Measurements from ENCODE around the gene RHOBTB1.

DNA sequence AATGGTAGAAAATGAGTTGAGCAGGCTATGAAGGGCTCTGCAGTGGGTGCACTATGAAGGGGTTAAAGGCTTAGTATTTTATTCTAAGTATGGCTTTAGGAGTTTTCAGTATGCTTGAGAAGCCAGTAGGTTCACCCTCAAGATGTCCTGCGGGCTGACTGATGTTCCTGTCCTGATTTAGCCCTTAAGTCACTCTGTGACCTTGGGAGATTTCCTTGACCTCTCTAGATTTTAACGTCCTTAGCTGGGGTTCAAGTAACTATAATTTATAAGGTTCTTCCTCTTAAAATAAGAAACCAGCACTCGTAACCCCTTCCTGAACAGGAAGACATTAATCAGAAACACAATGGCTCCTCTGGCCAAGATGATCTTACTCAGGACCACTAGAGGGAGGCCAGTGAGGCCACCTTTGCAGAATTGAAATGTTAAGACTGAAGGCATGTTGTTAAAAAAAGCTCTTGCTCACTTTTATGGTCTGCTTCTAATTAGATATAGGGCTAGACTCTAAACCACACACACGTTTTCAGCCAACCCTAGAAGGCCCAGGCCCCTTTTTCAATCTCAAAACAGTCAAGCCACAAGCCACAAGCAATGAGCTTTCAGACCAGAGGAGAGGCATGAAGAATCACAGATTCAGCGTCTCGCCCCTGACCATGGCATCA, 123.8 kb downstream of the RHOBTB1 start:
- TF ChIP-seq, protein P1, sequence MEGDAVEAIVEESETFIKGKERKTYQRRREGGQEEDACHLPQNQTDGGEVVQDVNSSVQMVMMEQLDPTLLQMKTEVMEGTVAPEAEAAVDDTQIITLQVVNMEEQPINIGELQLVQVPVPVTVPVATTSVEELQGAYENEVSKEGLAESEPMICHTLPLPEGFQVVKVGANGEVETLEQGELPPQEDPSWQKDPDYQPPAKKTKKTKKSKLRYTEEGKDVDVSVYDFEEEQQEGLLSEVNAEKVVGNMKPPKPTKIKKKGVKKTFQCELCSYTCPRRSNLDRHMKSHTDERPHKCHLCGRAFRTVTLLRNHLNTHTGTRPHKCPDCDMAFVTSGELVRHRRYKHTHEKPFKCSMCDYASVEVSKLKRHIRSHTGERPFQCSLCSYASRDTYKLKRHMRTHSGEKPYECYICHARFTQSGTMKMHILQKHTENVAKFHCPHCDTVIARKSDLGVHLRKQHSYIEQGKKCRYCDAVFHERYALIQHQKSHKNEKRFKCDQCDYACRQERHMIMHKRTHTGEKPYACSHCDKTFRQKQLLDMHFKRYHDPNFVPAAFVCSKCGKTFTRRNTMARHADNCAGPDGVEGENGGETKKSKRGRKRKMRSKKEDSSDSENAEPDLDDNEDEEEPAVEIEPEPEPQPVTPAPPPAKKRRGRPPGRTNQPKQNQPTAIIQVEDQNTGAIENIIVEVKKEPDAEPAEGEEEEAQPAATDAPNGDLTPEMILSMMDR (IDR thresholded peaks at IDR 0.05), result no peak
- TF ChIP-seq POLR2A (IDR thresholded peaks at IDR 0.05), result no peak
